GM12878 (cell line): ENCODE data around the gene CWF19L2. TPM values are rescaled to one million over a fixed set of nuclear protein-coding genes. Genes with fewer than 3 reads are reported as not detected.

Experiments used
- CHD1 ChIP-seq: IDR thresholded peaks from 2 replicates; pipeline ENCODE4 v1.6.1; 2012; ENCODE audit warnings: low read depth, low read length, improper control_type of control experiment
- ELK1 ChIP-seq: IDR thresholded peaks from 2 replicates; pipeline ENCODE4 v1.6.1; 2012; ENCODE audit warnings: low read depth, low read length, improper control_type of control experiment
- ESRRA ChIP-seq: IDR thresholded peaks from 2 replicates; pipeline ENCODE4 v1.6.1; 2012; ENCODE audit warnings: mild to moderate bottlenecking, low read length, improper control_type of control experiment
- EZH2 ChIP-seq: IDR thresholded peaks from 2 replicates; pipeline ENCODE4 v1.6.1; 2012; ENCODE audit warnings: low read depth, mild to moderate bottlenecking, control low read depth, inconsistent platforms, low read length, borderline replicate concordance; ENCODE audit not compliant: control insufficient read depth
- IRF4 ChIP-seq: IDR thresholded peaks from 2 replicates; pipeline ENCODE4 v1.6.1; 2011; ENCODE audit warnings: low read depth, low read length
- IRF5 ChIP-seq: fragments of 450-650 bp; IDR thresholded peaks from 2 replicates; pipeline ENCODE4 v1.6.1; 2017; ENCODE audit warnings: borderline replicate concordance
- NFXL1 ChIP-seq: fragments of 450-650 bp; IDR thresholded peaks from 2 replicates; pipeline ENCODE4 v1.6.1; 2017; ENCODE audit warnings: antibody characterized with exemption, mild to moderate bottlenecking, borderline replicate concordance
- SMAD5 ChIP-seq: IDR thresholded peaks from 2 replicates; pipeline ENCODE4 v1.6.1; 2016; ENCODE audit warnings: antibody characterized with exemption, low read depth
- ZNF592 ChIP-seq: fragments of 450-650 bp; IDR thresholded peaks from 2 replicates; pipeline ENCODE4 v1.6.1; 2017; ENCODE audit warnings: mild to moderate bottlenecking, moderate library complexity
- polyA plus RNA-seq, 11 experiments: library from polyadenylated mRNA; depleted of rRNA in 4 of 11; unstranded in 6 of 11; stranded (reverse) in 5 of 11; fragments of >200 nt; fragmentation: Nextera tagmentation in 4 of 11; fragmentation: Illumina TruSeq in 1 of 11; extraction: Ambion mirVana in 4 of 11; extraction: Trizol in 1 of 11; gene quantifications; 1 replicate in 1 of 11; 2 replicates in 10 of 11; pipeline versions ENCODE4 v1.2.1 to v1.2.3, GENCODE V29; 2011 to 2016; ENCODE audit warnings: inconsistent platforms in 2 of 11, missing spikeins in 2 of 11, low read depth in 1 of 11
- total RNA-seq, 4 experiments: library from RNA; depleted of rRNA in 3 of 4; stranded (reverse); fragments of >200 nt in 3 of 4; fragmentation: Illumina TruSeq in 1 of 4; extraction: Trizol in 1 of 4; gene quantifications; 2 replicates each; pipeline versions ENCODE4 v1.2.1 to v1.2.3, GENCODE V29; 2013 to 2021
- TF ChIP-seq, protein P1 (sequence below): fragments of 150-350 bp; IDR thresholded peaks from 2 replicates; pipeline ENCODE4 v1.6.1; 2016; ENCODE audit warnings: low read depth, low read length

Gene CWF19L2
- total and polyA plus RNA-seq, 10 of the 15 experiments (the other 5 are each of a cell fraction or from before 2014, with no cell fraction given): 4.5 to 18.8 (median 7.2) TPM

- TF ChIP-seq ZNF592 (no peak), NFXL1 (no peak), CHD1 (no peak), ESRRA (no peak), EZH2 (no peak), ELK1 (peak; percentile 88), IRF4 (no peak), IRF5 (no peak), SMAD5 (peak; percentile 72; the same call in 1 of the 2 replicates)
- TF ChIP-seq, protein P1, sequence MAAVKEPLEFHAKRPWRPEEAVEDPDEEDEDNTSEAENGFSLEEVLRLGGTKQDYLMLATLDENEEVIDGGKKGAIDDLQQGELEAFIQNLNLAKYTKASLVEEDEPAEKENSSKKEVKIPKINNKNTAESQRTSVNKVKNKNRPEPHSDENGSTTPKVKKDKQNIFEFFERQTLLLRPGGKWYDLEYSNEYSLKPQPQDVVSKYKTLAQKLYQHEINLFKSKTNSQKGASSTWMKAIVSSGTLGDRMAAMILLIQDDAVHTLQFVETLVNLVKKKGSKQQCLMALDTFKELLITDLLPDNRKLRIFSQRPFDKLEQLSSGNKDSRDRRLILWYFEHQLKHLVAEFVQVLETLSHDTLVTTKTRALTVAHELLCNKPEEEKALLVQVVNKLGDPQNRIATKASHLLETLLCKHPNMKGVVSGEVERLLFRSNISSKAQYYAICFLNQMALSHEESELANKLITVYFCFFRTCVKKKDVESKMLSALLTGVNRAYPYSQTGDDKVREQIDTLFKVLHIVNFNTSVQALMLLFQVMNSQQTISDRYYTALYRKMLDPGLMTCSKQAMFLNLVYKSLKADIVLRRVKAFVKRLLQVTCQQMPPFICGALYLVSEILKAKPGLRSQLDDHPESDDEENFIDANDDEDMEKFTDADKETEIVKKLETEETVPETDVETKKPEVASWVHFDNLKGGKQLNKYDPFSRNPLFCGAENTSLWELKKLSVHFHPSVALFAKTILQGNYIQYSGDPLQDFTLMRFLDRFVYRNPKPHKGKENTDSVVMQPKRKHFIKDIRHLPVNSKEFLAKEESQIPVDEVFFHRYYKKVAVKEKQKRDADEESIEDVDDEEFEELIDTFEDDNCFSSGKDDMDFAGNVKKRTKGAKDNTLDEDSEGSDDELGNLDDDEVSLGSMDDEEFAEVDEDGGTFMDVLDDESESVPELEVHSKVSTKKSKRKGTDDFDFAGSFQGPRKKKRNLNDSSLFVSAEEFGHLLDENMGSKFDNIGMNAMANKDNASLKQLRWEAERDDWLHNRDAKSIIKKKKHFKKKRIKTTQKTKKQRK: no peak
These were observed at the start of gene CWF19L2 (continued) for GRCh38 chr11:107457558-107458271.
